NCI-H1048 (cell line): Measurements from ENCODE around the gene USP20.

Source experiments
- DNase-seq: peaks from one replicate; lab custom pipeline; 2025; lab: John Stamatoyannopoulos, UW

USP20 gene

GRCh38 chr9:129919841-129920240 lies 84.6 kb downstream of the USP20 start:
- DNase-seq = no peak

- no peak for DNase-seq
Observed at GRCh38 chr9:129921905-129922304, 86.6 kb downstream of the USP20 start.

- DNase-seq = no peak
Observed at GRCh38 chr9:129923589-129923988, 88.3 kb downstream of the USP20 start.

GRCh38 chr9:129929496-129930125 lies 94.4 kb downstream of the USP20 start:
- no peak for DNase-seq

GRCh38 chr9:129930743-129931142 lies 95.5 kb downstream of the USP20 start:
- DNase-seq = no peak
